NT2/D1 (cell line): ENCODE results near the gene TYRO3.

Experiments used
- SUZ12 ChIP-seq: IDR thresholded peaks from 2 replicates; pipeline ENCODE4 v1.6.1; 2011; ENCODE audit not compliant: insufficient read length, insufficient read depth; ENCODE audit errors: extremely low read depth
- YY1 ChIP-seq: IDR thresholded peaks from 2 replicates; pipeline ENCODE4 v1.6.1; 2011; ENCODE audit not compliant: insufficient read length, insufficient read depth
- ZNF274 ChIP-seq: IDR thresholded peaks from 2 replicates; pipeline ENCODE4 v1.6.1; 2011; ENCODE audit warnings: mild to moderate bottlenecking, low read depth, low read length

DNA sequence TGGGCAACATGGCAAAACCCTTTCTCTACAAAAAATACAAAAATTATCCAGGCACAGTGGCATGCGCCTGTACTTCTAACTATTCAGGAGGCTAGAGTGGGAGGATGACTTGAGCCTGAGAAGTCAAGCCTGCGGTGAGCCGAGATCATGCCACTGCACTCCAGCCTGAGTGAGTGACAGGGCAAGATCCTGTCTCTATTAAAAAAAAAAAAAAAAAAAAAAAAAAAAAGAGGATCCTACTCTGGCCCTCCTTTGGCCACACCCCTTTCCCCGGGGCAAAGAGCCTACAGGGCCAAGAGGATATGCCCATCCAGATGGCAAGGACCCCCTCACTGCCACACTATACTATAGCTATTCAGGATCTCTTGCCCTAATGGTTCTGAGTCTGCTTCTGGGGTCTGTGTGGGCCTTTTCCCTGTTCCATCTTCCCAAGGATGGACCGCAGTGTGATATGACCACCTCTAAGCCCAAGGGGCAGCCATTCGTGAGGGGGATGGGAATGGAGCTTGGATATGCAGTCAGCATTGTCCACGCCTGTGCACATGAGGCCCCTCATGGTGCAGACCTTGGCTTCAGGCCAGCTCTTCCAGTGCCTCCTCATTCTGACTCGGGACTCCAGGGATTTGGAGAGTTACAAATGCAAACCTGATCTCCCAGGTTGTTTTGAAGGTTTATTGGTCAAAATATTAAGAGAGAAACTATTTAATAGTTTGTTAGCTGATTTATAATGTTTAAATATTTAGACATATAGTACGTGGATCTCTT is 7.3 kb downstream of the TYRO3 start:
- TF ChIP-seq ZNF274 (no peak), SUZ12 (no peak), YY1 (no peak)
